Body of pancreas (tissue), 4 donors: ENCODE measurements around the gene SARM1.

Experiments
- CTCF ChIP-seq, 7 experiments: fragments of 450-650 bp in 4 of 7; fragments of 200-600 bp in 3 of 7; sonication (generic) in 3 of 7; IDR thresholded peaks; one replicate each; pipeline ENCODE4 v1.5.1; 2016 to 2019; ENCODE audit warnings: antibody characterized with exemption in 7 of 7
- POLR2A ChIP-seq, 3 donors: fragments of 450-650 bp; IDR thresholded peaks; one replicate each; pipeline ENCODE4 v1.6.1; 2016; ENCODE audit warnings: antibody characterized with exemption in 3 of 3, mild to moderate bottlenecking in 2 of 3

- no peak for TF ChIP-seq CTCF (IDR thresholded peaks at IDR 0.05)
- TF ChIP-seq POLR2A (IDR thresholded peaks at IDR 0.05), result no peak
Observed at GRCh38 chr17:28369684-28370034, 1.8 kb upstream of the SARM1 start.
